ENCODE measurements around the gene CCDC85C.

The CCDC85C gene

GRCh38 chr14:99451234-99451633, 152.8 kb downstream of the CCDC85C start:
- no peak for DNase-seq (ENCODE audit: low read depth)
- no peak for TF ChIP-seq CTCF (IDR thresholded peaks at IDR 0.05; ENCODE audit: low read length, missing control alignments)
- H3K4me3 ChIP-seq (replicated peaks; ENCODE audit: low read depth, low read length) = no peak overlapping the region

- H3K4me3 ChIP-seq (replicated peaks; ENCODE audit: low read depth, low read length) = no peak overlapping the region
- no peak for TF ChIP-seq CTCF (IDR thresholded peaks at IDR 0.05; ENCODE audit: low read length, missing control alignments)
- no peak for DNase-seq (ENCODE audit: low read depth)
These were observed 153.7 kb downstream of the CCDC85C start for GRCh38 chr14:99450266-99450665.
